Osteocyte (in vitro differentiated cells): ENCODE data around the gene TICAM2. TPM values are rescaled to one million over a fixed set of nuclear protein-coding genes. Genes with fewer than 3 reads are reported as not detected.

Source experiments
- DNase-seq: peaks from one replicate; pipeline ENCODE4 v3.0.0; 2021; ENCODE audit warnings: mixed read lengths; ENCODE audit not compliant: unreplicated experiment; ENCODE audit errors: extremely low spot score
- H3K27ac Mint-ChIP-seq: one replicate; pipeline ENCODE4 v1.8.0; 2021; ENCODE audit warnings: mild to moderate bottlenecking, mixed read lengths; ENCODE audit not compliant: unreplicated experiment
- H3K27me3 Mint-ChIP-seq: one replicate; pipeline ENCODE4 v1.8.0; 2021; ENCODE audit warnings: mixed read lengths; ENCODE audit not compliant: unreplicated experiment
- H3K36me3 Mint-ChIP-seq: one replicate; pipeline ENCODE4 v1.8.0; 2021; ENCODE audit warnings: mixed read lengths; ENCODE audit not compliant: unreplicated experiment
- H3K4me1 Mint-ChIP-seq: one replicate; pipeline ENCODE4 v1.8.0; 2021; ENCODE audit warnings: mixed read lengths; ENCODE audit not compliant: unreplicated experiment
- H3K4me3 Mint-ChIP-seq: one replicate; pipeline ENCODE4 v1.8.0; 2021; ENCODE audit warnings: mild to moderate bottlenecking, moderate library complexity, mixed read lengths; ENCODE audit not compliant: unreplicated experiment
- H3K9me3 Mint-ChIP-seq: one replicate; pipeline ENCODE4 v1.8.0; 2021; ENCODE audit warnings: mixed read lengths; ENCODE audit not compliant: unreplicated experiment
- total RNA-seq: library from RNA; stranded (reverse); gene quantifications from 2 replicates; pipeline ENCODE4 v1.2.1, GENCODE V29; 2021
- TF ChIP-seq, protein P1 (sequence below): fragments of 200-600 bp; sonication (generic); IDR thresholded peaks from 2 replicates; pipeline ENCODE4 v1.5.0; 2021; ENCODE audit warnings: antibody characterized with exemption, mild to moderate bottlenecking, moderate library complexity

Gene TICAM2
- total RNA-seq, 1 donor from 2014 or later: 2.8 TPM

DNA sequence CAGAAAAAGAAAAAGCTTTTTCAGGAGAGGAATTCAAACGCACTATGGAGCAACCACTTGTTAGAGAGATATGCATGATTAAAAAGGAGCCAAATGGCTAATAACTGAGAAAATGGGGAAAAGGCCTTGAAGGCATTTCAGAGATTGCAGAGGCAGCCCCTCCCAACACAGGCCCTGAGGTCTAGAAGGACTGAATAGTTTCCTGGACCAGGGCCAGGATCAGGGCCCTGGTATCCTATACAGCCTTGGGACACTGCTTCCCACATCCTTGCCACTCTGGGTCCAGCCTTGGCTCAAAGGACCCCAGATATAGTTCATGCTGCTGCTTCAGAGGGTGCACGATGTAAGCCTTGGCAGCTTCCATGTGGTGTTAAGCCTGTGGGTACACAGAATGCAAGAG, 37.0 kb downstream of the TICAM2 start:
- Mint-ChIP-seq H3K36me3 (no peaks in the 10 kb centered on the region), H3K27me3 (no peaks in the 10 kb centered on the region), H3K4me3 (no peak overlapping the region), H3K4me1 (no peaks in the 10 kb centered on the region), H3K9me3 (no peaks in the 10 kb centered on the region), H3K27ac (no peak overlapping the region)
- DNase-seq: no peak
- TF ChIP-seq, protein P1, sequence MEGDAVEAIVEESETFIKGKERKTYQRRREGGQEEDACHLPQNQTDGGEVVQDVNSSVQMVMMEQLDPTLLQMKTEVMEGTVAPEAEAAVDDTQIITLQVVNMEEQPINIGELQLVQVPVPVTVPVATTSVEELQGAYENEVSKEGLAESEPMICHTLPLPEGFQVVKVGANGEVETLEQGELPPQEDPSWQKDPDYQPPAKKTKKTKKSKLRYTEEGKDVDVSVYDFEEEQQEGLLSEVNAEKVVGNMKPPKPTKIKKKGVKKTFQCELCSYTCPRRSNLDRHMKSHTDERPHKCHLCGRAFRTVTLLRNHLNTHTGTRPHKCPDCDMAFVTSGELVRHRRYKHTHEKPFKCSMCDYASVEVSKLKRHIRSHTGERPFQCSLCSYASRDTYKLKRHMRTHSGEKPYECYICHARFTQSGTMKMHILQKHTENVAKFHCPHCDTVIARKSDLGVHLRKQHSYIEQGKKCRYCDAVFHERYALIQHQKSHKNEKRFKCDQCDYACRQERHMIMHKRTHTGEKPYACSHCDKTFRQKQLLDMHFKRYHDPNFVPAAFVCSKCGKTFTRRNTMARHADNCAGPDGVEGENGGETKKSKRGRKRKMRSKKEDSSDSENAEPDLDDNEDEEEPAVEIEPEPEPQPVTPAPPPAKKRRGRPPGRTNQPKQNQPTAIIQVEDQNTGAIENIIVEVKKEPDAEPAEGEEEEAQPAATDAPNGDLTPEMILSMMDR: no peak

DNA sequence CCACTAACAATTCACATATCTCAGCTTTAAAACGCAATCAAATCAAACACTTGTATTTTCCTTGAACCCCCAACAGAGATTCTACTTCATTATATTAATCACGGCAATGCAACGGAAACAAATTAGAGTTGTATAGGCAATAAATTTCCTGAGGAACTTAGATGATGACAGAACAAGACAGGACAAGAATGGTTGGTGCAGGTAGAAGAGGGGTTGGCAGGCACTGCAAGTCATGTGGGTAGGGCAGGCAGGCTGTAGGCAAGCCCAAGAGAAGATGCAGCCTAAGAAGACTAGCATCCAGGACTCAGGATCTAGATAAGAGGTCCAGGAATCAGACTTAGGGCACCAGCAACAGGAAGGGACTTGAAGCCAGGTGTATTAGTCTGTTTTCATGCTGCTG, 41.1 kb downstream of the TICAM2 start:
- no peaks in the 10 kb centered on the region for H3K27me3 Mint-ChIP-seq
- TF ChIP-seq, protein P1: no peak
- H3K4me3 Mint-ChIP-seq: no peak overlapping the region
- H3K9me3 Mint-ChIP-seq: no peaks in the 10 kb centered on the region
- no peak overlapping the region for H3K27ac Mint-ChIP-seq
- H3K4me1 Mint-ChIP-seq: peaks cover 12% of the 10 kb centered on the region
- no peaks in the 10 kb centered on the region for H3K36me3 Mint-ChIP-seq
- DNase-seq: no peak

DNA sequence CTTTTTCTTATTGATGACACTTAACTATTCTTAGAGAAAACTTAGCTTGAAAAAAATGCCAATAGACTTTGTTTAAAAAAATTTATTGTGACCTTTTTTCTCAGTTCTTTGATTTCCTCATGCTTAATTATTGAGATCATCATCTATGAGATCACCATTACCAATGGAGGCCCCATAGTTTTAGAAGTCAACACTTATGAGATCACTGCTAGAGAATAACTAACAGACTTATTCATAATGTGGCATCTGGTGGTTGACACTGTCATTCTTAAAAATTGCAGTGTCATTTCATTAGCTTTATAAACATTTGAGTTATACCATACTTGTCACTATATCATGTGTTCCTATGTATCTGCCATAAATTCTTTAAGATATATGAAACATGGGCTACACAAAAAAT, 42.8 kb downstream of the TICAM2 start:
- H3K4me3 Mint-ChIP-seq: no peak overlapping the region
- H3K4me1 Mint-ChIP-seq: peaks cover 12% of the 10 kb centered on the region
- H3K27ac Mint-ChIP-seq: no peak overlapping the region
- DNase-seq: no peak
- no peaks in the 10 kb centered on the region for H3K27me3 Mint-ChIP-seq
- H3K9me3 Mint-ChIP-seq: no peaks in the 10 kb centered on the region
- TF ChIP-seq, protein P1: no peak
- H3K36me3 Mint-ChIP-seq: no peaks in the 10 kb centered on the region

DNA sequence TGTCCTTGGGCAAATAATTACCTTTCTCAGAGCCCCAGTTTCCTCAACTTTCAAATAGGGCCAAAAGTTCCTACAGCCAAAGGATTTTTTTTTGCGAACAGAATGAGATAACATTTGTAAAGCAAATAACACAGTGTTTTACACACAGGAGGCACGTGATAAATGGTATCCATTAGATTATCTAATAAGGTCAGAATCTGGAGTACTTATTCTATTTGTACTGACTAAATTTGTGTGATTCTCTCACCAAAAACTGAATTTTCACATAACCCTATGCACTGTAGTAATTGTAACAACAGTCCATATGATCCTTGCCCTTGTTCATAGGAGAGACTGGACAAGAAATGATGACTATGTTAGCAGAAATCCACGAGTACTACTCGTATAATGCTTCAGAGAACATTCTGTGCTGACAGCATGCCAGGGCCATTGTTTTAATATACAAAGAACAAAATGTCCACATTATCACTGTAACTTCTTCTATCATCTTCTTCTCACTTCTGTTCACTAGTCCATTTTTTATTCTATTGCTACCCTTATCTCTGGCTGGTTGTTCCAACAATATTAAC, 43.8 kb downstream of the TICAM2 start:
- Mint-ChIP-seq H3K27ac (peak overlapping the region; percentile 5), H3K4me1 (peaks cover 12% of the 10 kb centered on the region), H3K36me3 (no peaks in the 10 kb centered on the region), H3K9me3 (no peaks in the 10 kb centered on the region), H3K27me3 (no peaks in the 10 kb centered on the region), H3K4me3 (no peak overlapping the region)
- TF ChIP-seq, protein P1: no peak
- DNase-seq: no peak

DNA sequence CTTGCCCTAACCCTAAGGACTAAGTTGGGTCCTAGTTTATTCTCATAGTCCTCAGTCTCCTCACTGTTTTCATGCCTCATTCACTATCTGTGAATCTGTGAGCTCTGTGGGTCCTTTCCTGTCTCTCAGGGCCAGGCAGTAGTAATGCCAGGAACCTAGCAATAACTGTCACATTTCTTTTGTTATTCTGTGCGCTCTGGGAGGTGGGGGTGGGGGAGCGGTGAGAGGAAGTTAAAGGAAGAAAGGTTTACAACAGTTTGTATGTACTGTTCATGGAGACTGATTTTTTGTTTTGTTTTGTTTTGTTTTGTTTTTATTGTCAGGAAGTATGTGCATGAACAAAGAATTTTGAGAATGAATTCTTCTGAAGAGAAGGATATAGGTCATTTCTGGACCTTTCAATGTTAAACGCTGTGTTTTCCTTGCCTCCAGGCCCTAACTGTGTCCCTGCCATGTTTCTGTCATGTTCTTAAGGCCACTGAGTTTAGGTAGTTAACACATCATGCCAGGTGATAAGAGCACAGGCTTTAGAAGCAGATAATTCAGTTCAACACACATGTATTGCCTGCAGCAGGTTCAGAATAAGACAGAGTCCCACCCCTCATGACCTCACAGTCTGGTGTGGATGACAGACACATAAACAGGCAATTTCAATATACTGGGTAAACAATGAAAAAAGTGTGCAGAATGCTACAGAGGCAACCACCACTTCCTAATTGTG, 44.5 kb downstream of the TICAM2 start:
- Mint-ChIP-seq H3K36me3 (no peaks in the 10 kb centered on the region), H3K4me1 (peaks cover 12% of the 10 kb centered on the region), H3K27me3 (no peaks in the 10 kb centered on the region), H3K4me3 (no peak overlapping the region), H3K9me3 (no peaks in the 10 kb centered on the region), H3K27ac (peak overlapping the region; percentile 5)
- DNase-seq: no peak
- TF ChIP-seq, protein P1: no peak
